OCI-LY7 (cell line): ENCODE results near the gene EFCAB11.

ENCODE experiments used
- CTCF ChIP-seq: fragments of 200-600 bp; sonication (generic); conservative IDR thresholded peaks from 2 replicates; pipeline ENCODE4 v1.5.1; 2014; ENCODE audit warnings: mild to moderate bottlenecking, antibody characterized with exemption, low read length, moderate library complexity, mixed read lengths
- EZH2phosphoT487 ChIP-seq: fragments of 200-600 bp; sonication (generic); IDR thresholded peaks from 2 replicates; pipeline ENCODE4 v1.6.1; 2018; ENCODE audit warnings: low read depth, borderline replicate concordance, mild to moderate bottlenecking, mixed run types, antibody characterized with exemption, low read length, moderate library complexity, mixed read lengths

- TF ChIP-seq CTCF (no peak), EZH2phosphoT487 (no peak)
Measured at GRCh38 chr14:89959853-89960445, 5.4 kb upstream of the EFCAB11 start.
